CD4-positive, alpha-beta T cell (primary cell): ENCODE data around the gene ABCA13. TPM values are rescaled to one million over a fixed set of nuclear protein-coding genes. Genes with fewer than 3 reads are reported as not detected.

Experiments used
- ATAC-seq: fragments of 200-7000 bp; cut with Tn5 transposase; one replicate; pipeline ENCODE4 v1.10.0; 2022; ENCODE audit warnings: mild to moderate bottlenecking; ENCODE audit not compliant: poor library complexity
- CTCF ChIA-PET: fragments of 350-600 bp; sonication (Branson Sonifier 250); formaldehyde crosslinking; loops from one replicate; lab custom pipeline; 2021; ENCODE audit warnings: antibody characterized with exemption, inconsistent platforms; lab: Charles Lee
- POLR2A ChIA-PET: fragments of 350-600 bp; sonication (Branson Sonifier 250); formaldehyde crosslinking; loops from one replicate; lab custom pipeline; 2021; ENCODE audit warnings: antibody characterized with exemption, inconsistent platforms; lab: Charles Lee
- DNase-seq, 14 experiments: peaks; one replicate each; pipeline ENCODE4 v3.0.0-alpha.2; 2013 to 2020; ENCODE audit warnings: mixed read lengths in 2 of 14
- H3K27ac ChIP-seq, 2 donors: one replicate each; pipeline versions ENCODE4 v1.5.1 to v1.7.0; 2013; ENCODE audit warnings: low read length in 2 of 2, low read depth in 1 of 2, mild to moderate bottlenecking in 1 of 2
- H3K27me3 ChIP-seq, 2 experiments: 1 replicate in 1 of 2; 2 replicates in 1 of 2; pipeline versions ENCODE4 v1.6.1 to v1.7.0; 2013; ENCODE audit warnings: low read length in 2 of 2, control low read depth in 1 of 2, mild to moderate bottlenecking in 1 of 2, moderate library complexity in 1 of 2; ENCODE audit not compliant: insufficient read depth in 2 of 2, control insufficient read depth in 1 of 2
- H3K36me3 ChIP-seq: one replicate; pipeline ENCODE4 v1.6.1; 2013; ENCODE audit warnings: low read length, control low read depth; ENCODE audit not compliant: insufficient read depth
- H3K4me1 ChIP-seq: one replicate; pipeline ENCODE4 v1.6.1; 2013; ENCODE audit warnings: low read length, control low read depth; ENCODE audit not compliant: insufficient read depth
- H3K4me3 ChIP-seq: one replicate; pipeline ENCODE4 v1.5.1; 2013; ENCODE audit warnings: mild to moderate bottlenecking, low read length, moderate library complexity
- H3K9me3 ChIP-seq, 2 experiments: 1 replicate in 1 of 2; 2 replicates in 1 of 2; pipeline versions ENCODE4 v1.6.1 to v1.7.0; 2013; ENCODE audit warnings: low read length in 2 of 2, mild to moderate bottlenecking in 2 of 2, control low read depth in 1 of 2, moderate library complexity in 1 of 2; ENCODE audit not compliant: control insufficient read depth in 1 of 2, insufficient read depth in 1 of 2
- H3K27ac Mint-ChIP-seq: one replicate; pipeline ENCODE4 v1.8.0; 2020; ENCODE audit warnings: mixed read lengths
- H3K27me3 Mint-ChIP-seq: one replicate; pipeline ENCODE4 v1.8.0; 2021; ENCODE audit warnings: mixed read lengths
- H3K36me3 Mint-ChIP-seq: one replicate; pipeline ENCODE4 v1.8.0; 2021; ENCODE audit warnings: low read depth, mixed read lengths
- H3K4me1 Mint-ChIP-seq: one replicate; pipeline ENCODE4 v1.8.0; 2021; ENCODE audit warnings: low read depth, mixed read lengths
- H3K4me3 Mint-ChIP-seq: one replicate; pipeline ENCODE4 v1.8.0; 2020; ENCODE audit warnings: mild to moderate bottlenecking, mixed read lengths
- H3K9me3 Mint-ChIP-seq: one replicate; pipeline ENCODE4 v1.8.0; 2020; ENCODE audit warnings: mixed read lengths
- intact Hi-C, 2 experiments: fragments of 100-400 bp; cut with DNase I in 1 of 2; cut with micrococcal nuclease in 1 of 2; formaldehyde crosslinking; loops; one replicate each; pipeline versions ENCODE4 v1.15.1 to v1.9.0; 2023 to 2025; cut with DNase I, micrococcal nuclease
- total RNA-seq, 174 experiments: library from RNA in 2 of 174; stranded (reverse) in 2 of 174; gene quantifications; one replicate each; pipeline ENCODE4 v1.2.3 and lab custom pipeline; 2021 to 2026
- TF ChIP-seq, protein P1 (sequence below): fragments of 200-600 bp; IDR thresholded peaks from one replicate; pipeline ENCODE4 v1.8.0; 2022; ENCODE audit warnings: antibody characterized with exemption, mild to moderate bottlenecking

ABCA13 gene
- total RNA-seq, 2 experiments from 2014 or later: not detected

DNA sequence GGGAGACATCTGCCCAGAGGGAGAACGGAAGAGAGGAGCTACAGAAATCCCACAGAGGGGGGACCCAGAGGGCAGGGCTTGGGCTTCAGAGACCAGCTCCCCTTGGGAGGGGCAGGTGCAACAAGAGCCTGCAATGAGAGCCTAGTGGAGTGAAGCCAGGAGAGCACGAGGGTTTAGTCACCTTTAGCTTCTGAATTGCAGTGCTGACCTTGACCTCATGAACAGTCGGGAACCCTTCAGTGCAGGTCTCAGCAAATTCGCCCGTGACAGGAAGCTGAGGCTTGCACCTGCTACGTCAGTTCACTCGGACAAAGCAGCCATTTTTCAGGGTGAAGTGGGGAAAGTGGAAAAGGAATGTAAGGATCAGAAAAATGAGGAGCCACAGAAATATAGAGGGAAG is 446.2 kb downstream of the ABCA13 start:
- no peaks in the 10 kb centered on the region for H3K27me3 Mint-ChIP-seq
- ChIA-PET POLR2A (no interaction called here), CTCF (no interaction called here)
- H3K9me3 Mint-ChIP-seq: no peaks in the 10 kb centered on the region
- DNase-seq (no peak), ATAC-seq (no peak)
- no peaks in the 10 kb centered on the region for H3K27me3 ChIP-seq
- no peaks in the 10 kb centered on the region for H3K36me3 ChIP-seq
- no peak overlapping the region for H3K4me3 ChIP-seq
- H3K27ac Mint-ChIP-seq: no peak overlapping the region
- TF ChIP-seq, protein P1, sequence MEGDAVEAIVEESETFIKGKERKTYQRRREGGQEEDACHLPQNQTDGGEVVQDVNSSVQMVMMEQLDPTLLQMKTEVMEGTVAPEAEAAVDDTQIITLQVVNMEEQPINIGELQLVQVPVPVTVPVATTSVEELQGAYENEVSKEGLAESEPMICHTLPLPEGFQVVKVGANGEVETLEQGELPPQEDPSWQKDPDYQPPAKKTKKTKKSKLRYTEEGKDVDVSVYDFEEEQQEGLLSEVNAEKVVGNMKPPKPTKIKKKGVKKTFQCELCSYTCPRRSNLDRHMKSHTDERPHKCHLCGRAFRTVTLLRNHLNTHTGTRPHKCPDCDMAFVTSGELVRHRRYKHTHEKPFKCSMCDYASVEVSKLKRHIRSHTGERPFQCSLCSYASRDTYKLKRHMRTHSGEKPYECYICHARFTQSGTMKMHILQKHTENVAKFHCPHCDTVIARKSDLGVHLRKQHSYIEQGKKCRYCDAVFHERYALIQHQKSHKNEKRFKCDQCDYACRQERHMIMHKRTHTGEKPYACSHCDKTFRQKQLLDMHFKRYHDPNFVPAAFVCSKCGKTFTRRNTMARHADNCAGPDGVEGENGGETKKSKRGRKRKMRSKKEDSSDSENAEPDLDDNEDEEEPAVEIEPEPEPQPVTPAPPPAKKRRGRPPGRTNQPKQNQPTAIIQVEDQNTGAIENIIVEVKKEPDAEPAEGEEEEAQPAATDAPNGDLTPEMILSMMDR: no peak
- no peak overlapping the region for H3K4me3 Mint-ChIP-seq
- H3K9me3 ChIP-seq: peaks cover 0 to 7% of the 10 kb centered on the region in 2 experiments
- H3K4me1 ChIP-seq: no peaks in the 10 kb centered on the region
- intact Hi-C loops: no loop called here
- no peaks in the 10 kb centered on the region for H3K4me1 Mint-ChIP-seq
- H3K36me3 Mint-ChIP-seq: no peaks in the 10 kb centered on the region
- no peak overlapping the region for H3K27ac ChIP-seq

DNA sequence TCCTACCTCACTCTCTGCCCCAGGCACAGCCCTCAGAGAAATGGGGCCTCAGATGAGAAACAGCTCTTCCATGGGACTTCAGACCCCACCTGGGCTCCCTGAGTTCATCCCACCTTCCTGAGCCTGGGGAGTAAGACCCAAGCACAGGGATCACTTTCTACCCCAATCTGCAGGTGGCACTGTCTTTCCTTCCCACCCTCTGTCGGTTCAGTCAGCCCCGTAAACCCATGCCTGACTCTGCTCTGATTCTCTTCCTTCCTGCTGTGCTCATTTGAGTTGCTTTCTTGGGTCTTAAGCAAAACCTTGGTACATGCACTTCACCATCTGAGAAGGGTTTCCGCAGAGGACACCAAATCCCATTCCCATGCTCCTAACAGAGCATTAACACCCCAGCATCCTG is 446.7 kb downstream of the ABCA13 start:
- Mint-ChIP-seq H3K4me1 (no peaks in the 10 kb centered on the region), H3K27me3 (no peaks in the 10 kb centered on the region), H3K9me3 (no peaks in the 10 kb centered on the region), H3K36me3 (no peaks in the 10 kb centered on the region), H3K27ac (no peak overlapping the region), H3K4me3 (no peak overlapping the region)
- POLR2A ChIA-PET: no interaction called here
- Histone ChIP-seq H3K4me3 (no peak overlapping the region), H3K4me1 (no peaks in the 10 kb centered on the region), H3K36me3 (no peaks in the 10 kb centered on the region), H3K27me3 (no peaks in the 10 kb centered on the region), H3K9me3 (peaks cover 0 to 7% of the 10 kb centered on the region in 2 experiments), H3K27ac (no peak overlapping the region)
- intact Hi-C loops: no loop called here
- DNase-seq (no peak), ATAC-seq (no peak)
- TF ChIP-seq, protein P1: no peak
- CTCF ChIA-PET: no interaction called here

DNA sequence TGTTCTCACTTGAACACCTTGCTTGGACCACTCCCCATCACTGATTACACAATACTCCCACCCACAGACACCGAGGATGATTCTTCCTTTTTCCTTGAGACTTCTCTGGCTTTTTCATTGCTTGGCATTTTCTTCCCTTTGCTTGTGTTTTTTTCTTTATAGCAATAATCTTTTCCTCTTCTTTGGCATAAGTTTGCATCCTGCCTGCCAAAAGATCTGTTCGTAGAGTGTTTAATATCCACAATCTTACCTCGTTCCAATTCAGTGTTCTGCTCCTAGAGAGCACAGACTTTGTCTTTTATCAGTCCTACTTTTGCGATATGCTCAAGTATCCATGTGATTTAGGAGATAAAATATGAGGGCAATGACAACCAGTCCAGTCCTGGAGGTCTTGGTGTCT is 449.8 kb downstream of the ABCA13 start:
- no peak for ATAC-seq
- Mint-ChIP-seq H3K27ac (no peak overlapping the region), H3K36me3 (no peaks in the 10 kb centered on the region), H3K4me3 (no peak overlapping the region), H3K4me1 (no peaks in the 10 kb centered on the region), H3K9me3 (no peaks in the 10 kb centered on the region), H3K27me3 (no peaks in the 10 kb centered on the region)
- H3K36me3 ChIP-seq: no peaks in the 10 kb centered on the region
- no peaks in the 10 kb centered on the region for H3K4me1 ChIP-seq
- H3K27ac ChIP-seq: no peak overlapping the region
- ChIA-PET CTCF (no interaction called here), POLR2A (no interaction called here)
- intact Hi-C loops: no loop called here
- H3K9me3 ChIP-seq: peaks cover 0 to 7% of the 10 kb centered on the region in 2 experiments
- no peaks in the 10 kb centered on the region for H3K27me3 ChIP-seq
- TF ChIP-seq, protein P1: no peak
- no peak for DNase-seq
- no peak overlapping the region for H3K4me3 ChIP-seq
